Measurements from ENCODE around the gene P3H3. TPM values are rescaled to one million over a fixed set of nuclear protein-coding genes. Genes with fewer than 3 reads are reported as not detected.
"Not testable (repeated sequence)": the region's sequence is repeated elsewhere in the genome, so short reads cannot be mapped to it uniquely, and the experiment has no call there.

P3H3 gene
- total RNA-seq, 6 donors from 2014 or later, result 2.7 to 15.7 (median 7.0) TPM

DNA sequence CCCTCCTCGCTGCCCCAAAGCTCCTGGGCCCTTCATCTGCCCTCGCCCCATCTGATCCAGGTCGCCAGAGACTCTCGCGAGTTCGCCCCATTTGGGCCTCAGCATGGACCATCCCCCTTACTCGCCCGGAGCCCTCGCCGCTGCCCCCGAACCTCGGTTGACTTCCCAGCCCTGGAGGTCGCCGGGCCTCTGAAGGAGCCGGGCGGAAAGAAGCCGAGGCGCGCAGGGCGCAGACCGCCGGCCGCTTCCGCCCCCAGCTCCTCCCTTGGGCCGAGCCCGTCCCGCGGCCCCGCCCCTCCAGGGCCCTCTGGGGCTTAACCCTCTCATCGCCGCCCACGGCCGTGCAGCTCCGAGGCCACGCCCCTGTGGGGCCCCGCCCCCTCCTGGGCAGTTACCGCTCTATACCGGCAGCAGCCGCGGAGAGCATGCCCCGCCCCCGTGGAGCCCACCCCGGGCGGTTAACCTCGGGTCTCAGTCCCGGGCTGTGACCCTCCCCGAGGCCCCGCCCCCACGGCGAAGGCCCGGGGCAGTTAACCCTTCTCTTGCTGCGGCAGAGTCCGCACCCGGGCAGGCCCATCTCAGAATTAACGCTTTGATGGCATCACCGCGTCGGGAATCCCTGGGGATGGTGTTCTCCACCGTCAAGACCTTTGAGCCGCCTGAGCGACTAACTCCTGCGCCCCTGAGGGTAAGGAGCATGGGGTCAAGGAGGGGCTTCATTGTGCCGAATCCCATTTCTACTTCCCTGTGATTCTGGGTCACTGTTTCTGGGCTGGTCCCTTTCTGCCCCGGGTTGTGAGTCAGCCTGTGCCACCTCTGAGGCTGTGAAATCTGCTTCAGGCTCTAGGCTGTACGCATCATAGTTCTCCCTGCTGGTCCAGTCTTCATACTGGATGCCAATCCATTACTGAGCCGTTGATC, 45.1 kb downstream of the P3H3 start, which contains the start of gene SPSB2:
TSS of gene SPSB2 (minus strand) at position 210 of the 921 bp plus-strand sequence. CDS start 402 bp downstream, outside the sequence.
- DNase-seq, result peak; percentile 100
- Histone ChIP-seq H3K27ac (peak within 1 kb of the TSS; percentile 83 to 93 (median 92)), H3K4me3 (peak within 1 kb of the TSS; percentile 71 to 90 (median 82)), H3K9me3 (no peaks in the 10 kb centered on the region), H3K27me3 (no peaks in the 10 kb centered on the region), H3K36me3 (peaks cover 3 to 24% (median 20%) of the 10 kb centered on the region in 4 donors), H3K4me1 (peaks cover 39 to 58% (median 46%) of the 10 kb centered on the region in 4 donors)
- peak; percentile 97 to 98 for ATAC-seq (ENCODE audit: low FRiP score in 2 of 2)
- WGBS, 2 donors, result 0% methylated on average over 10 to 53 of the region's 66 CpGs
- TF ChIP-seq POLR2AphosphoS5 (IDR thresholded peaks at IDR 0.05) (peak; percentile 54 to 82), POLR2A (IDR thresholded peaks at IDR 0.05) (peak in 3 of 4 donors; percentile 46 to 92 (median 85)), EP300 (IDR thresholded peaks at IDR 0.05) (no peak)
- TF ChIP-seq, protein P1, sequence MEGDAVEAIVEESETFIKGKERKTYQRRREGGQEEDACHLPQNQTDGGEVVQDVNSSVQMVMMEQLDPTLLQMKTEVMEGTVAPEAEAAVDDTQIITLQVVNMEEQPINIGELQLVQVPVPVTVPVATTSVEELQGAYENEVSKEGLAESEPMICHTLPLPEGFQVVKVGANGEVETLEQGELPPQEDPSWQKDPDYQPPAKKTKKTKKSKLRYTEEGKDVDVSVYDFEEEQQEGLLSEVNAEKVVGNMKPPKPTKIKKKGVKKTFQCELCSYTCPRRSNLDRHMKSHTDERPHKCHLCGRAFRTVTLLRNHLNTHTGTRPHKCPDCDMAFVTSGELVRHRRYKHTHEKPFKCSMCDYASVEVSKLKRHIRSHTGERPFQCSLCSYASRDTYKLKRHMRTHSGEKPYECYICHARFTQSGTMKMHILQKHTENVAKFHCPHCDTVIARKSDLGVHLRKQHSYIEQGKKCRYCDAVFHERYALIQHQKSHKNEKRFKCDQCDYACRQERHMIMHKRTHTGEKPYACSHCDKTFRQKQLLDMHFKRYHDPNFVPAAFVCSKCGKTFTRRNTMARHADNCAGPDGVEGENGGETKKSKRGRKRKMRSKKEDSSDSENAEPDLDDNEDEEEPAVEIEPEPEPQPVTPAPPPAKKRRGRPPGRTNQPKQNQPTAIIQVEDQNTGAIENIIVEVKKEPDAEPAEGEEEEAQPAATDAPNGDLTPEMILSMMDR (IDR thresholded peaks at IDR 0.05), result peak in 2 of 6 experiments; percentile 18 to 37

DNA sequence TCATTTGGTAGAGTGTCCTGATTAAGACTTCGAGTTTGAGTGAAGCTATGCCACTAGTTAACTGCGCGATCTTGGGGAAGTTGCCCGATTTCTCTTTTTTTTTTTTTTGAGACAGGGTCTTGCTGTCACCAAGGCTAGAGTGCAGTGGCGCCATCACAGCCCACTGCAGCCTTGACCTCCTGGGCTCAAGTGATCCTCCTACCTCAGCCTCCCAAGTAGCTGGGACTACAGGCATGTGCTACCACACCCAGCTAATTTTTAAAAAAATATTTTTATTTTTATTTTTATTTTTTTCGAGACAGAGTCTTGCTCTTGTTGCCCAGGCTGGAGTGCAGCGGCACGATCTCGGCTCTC, 45.8 kb downstream of the P3H3 start:
- Histone ChIP-seq H3K36me3 (peaks cover 3 to 24% (median 20%) of the 10 kb centered on the region in 4 donors), H3K4me3 (peak overlapping the region in 3 of 4 donors; percentile 71 to 90 (median 78)), H3K4me1 (peaks cover 33 to 51% (median 40%) of the 10 kb centered on the region in 4 donors), H3K27ac (peak overlapping the region; percentile 83 to 93 (median 92))
- ATAC-seq (ENCODE audit: low FRiP score in 2 of 2); H3K9me3 ChIP-seq; DNase-seq; H3K27me3 ChIP-seq: not testable (repeated sequence)
- WGBS, 2 donors, result 42 to 43% methylated on average over 9 of the region's 9 CpGs

DNA sequence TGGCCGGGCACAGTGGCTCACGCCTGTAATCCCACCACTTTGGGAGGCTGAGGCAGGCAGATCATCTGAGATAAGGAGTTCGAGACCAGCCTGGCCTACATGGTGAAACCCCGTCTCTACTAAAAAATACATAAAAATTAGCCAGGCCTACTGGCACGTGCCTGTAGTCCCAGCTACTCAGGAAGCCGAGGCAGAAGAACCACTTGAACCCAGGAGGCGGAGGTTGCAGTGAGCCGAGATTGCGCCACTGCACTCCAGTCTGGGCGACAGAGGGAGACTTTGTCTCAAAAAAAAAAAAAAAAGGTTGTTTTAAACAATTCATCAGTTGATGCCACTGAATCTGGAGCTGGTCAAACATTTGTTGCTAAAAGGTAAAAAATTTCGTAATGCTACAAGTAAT, 51.6 kb downstream of the P3H3 start:
- peak in 1 of 2 donors; percentile 74 for DNase-seq
- peak overlapping the region; percentile 42 to 81 (median 66) for H3K27ac ChIP-seq
- H3K4me3 ChIP-seq; ATAC-seq (ENCODE audit: low FRiP score in 2 of 2); H3K9me3 ChIP-seq; H3K27me3 ChIP-seq: not testable (repeated sequence)
- H3K36me3 ChIP-seq, result peaks cover 0 to 19% (median 17%) of the 10 kb centered on the region in 4 donors
- peaks cover 0 to 13% (median under 1%) of the 10 kb centered on the region in 4 donors for H3K4me1 ChIP-seq
- 52 to 78% methylated on average over 11 of the region's 11 CpGs for WGBS, 2 donors
- TF ChIP-seq EP300 (IDR thresholded peaks at IDR 0.05), result peak in 1 of 4 donors; percentile 48

DNA sequence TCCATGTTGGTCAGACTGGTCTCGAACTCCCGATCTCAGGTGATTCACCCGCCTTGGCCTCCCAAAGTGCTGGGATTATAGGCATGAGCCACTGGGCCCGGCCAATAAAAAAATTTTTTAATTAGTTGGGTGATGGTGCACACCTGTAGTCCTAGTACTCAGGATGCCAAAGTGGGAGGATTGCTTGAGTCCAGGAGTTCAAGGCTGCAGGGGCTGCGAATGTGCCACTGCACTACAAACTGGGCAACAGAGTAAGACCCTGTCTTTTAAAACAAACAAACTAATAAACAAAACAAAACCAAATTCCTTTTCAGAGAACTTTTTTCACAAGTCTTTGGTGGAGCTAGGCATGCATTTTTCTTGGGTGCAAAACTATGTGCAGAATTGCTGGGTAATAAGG, 55.0 kb downstream of the P3H3 start:
- 95% methylated on average over 5 of the region's 5 CpGs for WGBS, 2 donors
- Histone ChIP-seq H3K4me1 (peaks cover 0 to 26% (median 6%) of the 10 kb centered on the region in 4 donors), H3K27me3 (no peaks in the 10 kb centered on the region), H3K4me3 (no peak overlapping the region), H3K27ac (no peak overlapping the region), H3K9me3 (no peaks in the 10 kb centered on the region), H3K36me3 (peaks cover 0 to 16% (median 14%) of the 10 kb centered on the region in 4 donors)
- ATAC-seq (ENCODE audit: low FRiP score in 2 of 2) (no peak), DNase-seq (no peak)
- TF ChIP-seq, protein P1 (IDR thresholded peaks at IDR 0.05), result no peak
- TF ChIP-seq POLR2A (IDR thresholded peaks at IDR 0.05), result no peak
- no peak for TF ChIP-seq POLR2AphosphoS5 (IDR thresholded peaks at IDR 0.05)
- TF ChIP-seq EP300 (IDR thresholded peaks at IDR 0.05), result no peak

DNA sequence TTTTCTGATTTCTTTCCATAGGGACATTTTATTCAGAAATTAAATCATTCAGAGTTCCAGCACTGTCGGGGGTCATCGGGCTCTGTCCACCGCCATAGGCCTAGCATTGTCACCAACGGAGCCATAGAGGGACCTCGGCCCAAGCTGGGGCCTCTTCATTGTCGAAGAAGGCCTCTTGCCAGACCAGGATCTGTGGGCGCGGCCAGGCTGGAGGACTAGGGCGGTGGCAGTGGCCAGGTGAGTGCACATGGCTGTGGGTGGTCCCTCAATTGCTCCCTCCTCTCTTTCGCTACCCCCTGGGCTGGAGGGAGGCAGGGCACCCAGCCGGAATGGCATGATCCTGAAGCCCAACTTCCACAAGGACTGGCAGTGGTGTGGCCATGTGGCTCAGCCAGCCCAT, 55.5 kb downstream of the P3H3 start:
- Histone ChIP-seq H3K9me3 (no peaks in the 10 kb centered on the region), H3K4me1 (peaks cover 0 to 26% (median 7%) of the 10 kb centered on the region in 4 donors), H3K4me3 (no peak overlapping the region), H3K27me3 (no peaks in the 10 kb centered on the region), H3K36me3 (peaks cover 0 to 16% (median 14%) of the 10 kb centered on the region in 4 donors), H3K27ac (peak overlapping the region in 1 of 4 donors; percentile 21)
- WGBS, 2 donors, result 80 to 86% methylated on average over 6 to 11 of the region's 11 CpGs
- ATAC-seq (ENCODE audit: low FRiP score in 2 of 2) (no peak), DNase-seq (peak in 1 of 2 donors; percentile 44)
- TF ChIP-seq, protein P1 (IDR thresholded peaks at IDR 0.05), result no peak
- TF ChIP-seq POLR2AphosphoS5 (IDR thresholded peaks at IDR 0.05) (no peak), EP300 (IDR thresholded peaks at IDR 0.05) (no peak), POLR2A (IDR thresholded peaks at IDR 0.05) (no peak)
